Loucy (cell line): Measurements from ENCODE around the gene YWHAE.

Source experiments
- CTCF ChIP-seq: fragments of 200-600 bp; sonication (generic); conservative IDR thresholded peaks from 2 replicates; pipeline ENCODE4 v1.5.1; 2014; ENCODE audit warnings: mild to moderate bottlenecking, antibody characterized with exemption, low read length
- EZH2phosphoT487 ChIP-seq: fragments of 200-600 bp; IDR thresholded peaks from 2 replicates; pipeline ENCODE4 v1.6.1; 2018; ENCODE audit warnings: antibody characterized with exemption, mild to moderate bottlenecking, moderate library complexity, borderline replicate concordance

- TF ChIP-seq CTCF = no peak
- no peak for TF ChIP-seq EZH2phosphoT487
Measured at GRCh38 chr17:1376061-1376460, 24.0 kb downstream of the YWHAE start.
